Right atrium auricular region (tissue), 2 donors: ENCODE results near the gene NSD1. TPM values are rescaled to one million over a fixed set of nuclear protein-coding genes. Genes with fewer than 3 reads are reported as not detected.

Experiments
- DNase-seq: peaks from one replicate; pipeline ENCODE4 v3.0.0-alpha.2; 2019; ENCODE audit warnings: low spot score
- H3K27ac ChIP-seq, 2 donors: fragments of 200-600 bp; sonication (generic); 1 replicate in 1 of 2; 2 replicates in 1 of 2; pipeline ENCODE4 v1.5.1; 2016 to 2019
- H3K27me3 ChIP-seq, 2 donors: fragments of 200-600 bp; sonication (generic); one replicate each; pipeline versions ENCODE4 v1.5.1 to v1.6.0; 2017 to 2019
- H3K36me3 ChIP-seq: fragments of 200-600 bp; sonication (generic); one replicate; pipeline ENCODE4 v1.5.1; 2016
- H3K4me1 ChIP-seq, 2 donors: fragments of 200-600 bp; sonication (generic); one replicate each; pipeline versions ENCODE4 v1.5.1 to v1.6.0; 2017 to 2019
- H3K4me3 ChIP-seq, 2 donors: fragments of 200-600 bp; sonication (generic); 1 replicate in 1 of 2; 2 replicates in 1 of 2; pipeline ENCODE4 v1.5.1; 2017 to 2019; ENCODE audit warnings: mild to moderate bottlenecking in 1 of 2, moderate library complexity in 1 of 2
- H3K9me3 ChIP-seq, 2 donors: fragments of 200-600 bp; sonication (generic); one replicate each; pipeline ENCODE4 v1.5.1; 2019
- total RNA-seq, 2 donors: library from RNA; depleted of rRNA; stranded (reverse); fragments of >200 nt; gene quantifications; one replicate each; pipeline ENCODE4 v1.1.0, GENCODE V29; 2016
- TF ChIP-seq, protein P1 (sequence below), 2 donors: fragments of 200-600 bp; sonication (generic); IDR thresholded peaks; one replicate each; pipeline ENCODE4 v1.5.1; 2019; ENCODE audit warnings: antibody characterized with exemption in 2 of 2

The NSD1 gene
- total RNA-seq, 2 donors from 2014 or later = 25.4 to 26.7 TPM

GRCh38 chr5:177311392-177311722 lies 177.8 kb downstream of the NSD1 start:
- no peaks in the 10 kb centered on the region for H3K9me3 ChIP-seq
- no peak overlapping the region for H3K27ac ChIP-seq
- peak overlapping the region; percentile 42 to 58 for H3K4me3 ChIP-seq
- H3K36me3 ChIP-seq = no peaks in the 10 kb centered on the region
- DNase-seq = no peak
- TF ChIP-seq, protein P1, sequence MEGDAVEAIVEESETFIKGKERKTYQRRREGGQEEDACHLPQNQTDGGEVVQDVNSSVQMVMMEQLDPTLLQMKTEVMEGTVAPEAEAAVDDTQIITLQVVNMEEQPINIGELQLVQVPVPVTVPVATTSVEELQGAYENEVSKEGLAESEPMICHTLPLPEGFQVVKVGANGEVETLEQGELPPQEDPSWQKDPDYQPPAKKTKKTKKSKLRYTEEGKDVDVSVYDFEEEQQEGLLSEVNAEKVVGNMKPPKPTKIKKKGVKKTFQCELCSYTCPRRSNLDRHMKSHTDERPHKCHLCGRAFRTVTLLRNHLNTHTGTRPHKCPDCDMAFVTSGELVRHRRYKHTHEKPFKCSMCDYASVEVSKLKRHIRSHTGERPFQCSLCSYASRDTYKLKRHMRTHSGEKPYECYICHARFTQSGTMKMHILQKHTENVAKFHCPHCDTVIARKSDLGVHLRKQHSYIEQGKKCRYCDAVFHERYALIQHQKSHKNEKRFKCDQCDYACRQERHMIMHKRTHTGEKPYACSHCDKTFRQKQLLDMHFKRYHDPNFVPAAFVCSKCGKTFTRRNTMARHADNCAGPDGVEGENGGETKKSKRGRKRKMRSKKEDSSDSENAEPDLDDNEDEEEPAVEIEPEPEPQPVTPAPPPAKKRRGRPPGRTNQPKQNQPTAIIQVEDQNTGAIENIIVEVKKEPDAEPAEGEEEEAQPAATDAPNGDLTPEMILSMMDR (IDR thresholded peaks at IDR 0.05) = no peak
- H3K4me1 ChIP-seq = peaks cover 0 to 26% of the 10 kb centered on the region in 2 donors
- H3K27me3 ChIP-seq = no peaks in the 10 kb centered on the region

GRCh38 chr5:177311723-177312648 lies 178.4 kb downstream of the NSD1 start, which contains the start of gene MXD3:
MXD3 (minus strand) TSS chr5:177311898; CDS start chr5:177311830, 68 bp downstream.
- peak; percentile 96 for DNase-seq

GRCh38 chr5:177312649-177313181 lies 179.1 kb downstream of the NSD1 start:
- peak overlapping the region in 1 of 2 donors; percentile 58 for H3K4me3 ChIP-seq
- TF ChIP-seq, protein P1 (IDR thresholded peaks at IDR 0.05) = no peak
- no peaks in the 10 kb centered on the region for H3K9me3 ChIP-seq
- no peak overlapping the region for H3K27ac ChIP-seq
- no peaks in the 10 kb centered on the region for H3K36me3 ChIP-seq
- no peaks in the 10 kb centered on the region for H3K27me3 ChIP-seq
- DNase-seq = no peak
- H3K4me1 ChIP-seq = peaks cover 0 to 26% of the 10 kb centered on the region in 2 donors

More at GRCh38 chr5:177311723-177312648, 178.4 kb downstream of the NSD1 start, which contains the start of gene MXD3:
- Histone ChIP-seq H3K4me3 (peak within 1 kb of the TSS; percentile 42 to 58), H3K4me1 (peaks cover 0 to 26% of the 10 kb centered on the region in 2 donors), H3K9me3 (no peaks in the 10 kb centered on the region), H3K27me3 (no peaks in the 10 kb centered on the region), H3K36me3 (no peaks in the 10 kb centered on the region), H3K27ac (no peak within 1 kb of the TSS)
- TF ChIP-seq, protein P1 (IDR thresholded peaks at IDR 0.05) = no peak

GRCh38 chr5:177313561-177314259 lies 180.1 kb downstream of the NSD1 start:
- TF ChIP-seq, protein P1 (IDR thresholded peaks at IDR 0.05) = no peak
- H3K36me3 ChIP-seq = no peaks in the 10 kb centered on the region
- H3K4me3 ChIP-seq = no peak overlapping the region
- no peaks in the 10 kb centered on the region for H3K9me3 ChIP-seq
- H3K4me1 ChIP-seq = peaks cover 0 to 26% of the 10 kb centered on the region in 2 donors
- no peak overlapping the region for H3K27ac ChIP-seq
- DNase-seq = no peak
- no peaks in the 10 kb centered on the region for H3K27me3 ChIP-seq

DNA sequence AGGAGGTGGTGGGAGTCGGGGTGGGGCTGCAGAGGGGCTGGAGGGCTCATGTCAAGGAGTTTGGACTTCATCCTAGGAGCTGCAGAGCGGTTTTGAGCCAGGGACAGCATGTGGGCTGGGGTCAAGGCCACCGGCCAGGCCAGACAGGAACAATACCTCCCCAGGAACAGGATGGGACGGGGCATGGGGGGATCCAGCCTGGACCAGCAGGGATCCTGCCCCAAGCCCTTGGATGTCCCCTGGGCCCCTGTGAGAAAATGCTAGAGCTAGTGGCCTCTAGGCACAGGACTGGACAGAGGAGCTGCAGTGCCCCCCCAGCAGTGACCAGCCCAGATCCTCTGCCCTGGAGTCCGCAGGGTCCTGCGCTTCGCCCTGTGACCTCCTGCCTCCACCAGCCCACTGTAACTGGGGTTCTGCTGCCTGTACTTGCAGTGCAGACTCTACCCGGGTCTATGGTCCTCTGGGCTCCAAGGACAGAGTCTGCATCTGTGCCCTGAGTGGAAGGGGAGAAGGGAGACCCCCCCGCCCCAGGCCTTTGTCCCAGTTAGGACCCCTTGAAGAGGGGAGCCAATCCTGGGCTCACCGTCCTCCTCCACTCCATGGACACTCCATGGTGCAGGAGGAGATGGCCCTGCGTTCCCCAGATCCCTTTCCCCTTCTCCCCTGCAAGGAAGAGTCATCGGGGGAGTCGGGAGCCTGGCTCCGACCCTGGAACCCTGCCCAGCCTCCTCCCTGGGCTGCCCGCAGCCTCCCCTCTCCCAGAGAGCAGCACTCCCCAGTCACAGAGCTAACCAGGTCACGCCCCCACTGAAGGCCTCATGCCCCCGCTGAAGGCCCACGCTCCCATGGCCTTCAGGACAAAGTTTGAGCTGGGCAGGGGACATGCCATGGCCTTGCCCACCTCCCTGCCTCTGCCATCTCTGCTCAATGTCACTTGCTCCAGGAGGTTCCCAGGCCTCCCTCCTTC lies 181.1 kb downstream of the NSD1 start:
- DNase-seq = no peak
- Histone ChIP-seq H3K4me1 (peaks cover 0 to 26% of the 10 kb centered on the region in 2 donors), H3K9me3 (no peaks in the 10 kb centered on the region), H3K27me3 (no peaks in the 10 kb centered on the region), H3K27ac (no peak overlapping the region), H3K4me3 (no peak overlapping the region), H3K36me3 (no peaks in the 10 kb centered on the region)
- TF ChIP-seq, protein P1 (IDR thresholded peaks at IDR 0.05) = no peak
